Fibroblast of upper back skin (primary cell): ENCODE measurements around the gene TMEM161B.
"Not testable (repeated sequence)": the region's sequence is repeated elsewhere in the genome, so short reads cannot be mapped to it uniquely, and the experiment has no call there.

ENCODE experiments used
- DNase-seq: peaks from one replicate; pipeline ENCODE4 v3.0.0-alpha.2; 2013

TMEM161B gene

GRCh38 chr5:88248743-88249540 is 19.7 kb downstream of the TMEM161B start:
- no peak for DNase-seq

- DNase-seq, result no peak
Observed at GRCh38 chr5:88248094-88248493, 20.6 kb downstream of the TMEM161B start.

- DNase-seq, result no peak
Observed at GRCh38 chr5:88245893-88246244, 22.8 kb downstream of the TMEM161B start.

- DNase-seq, result no peak
Observed at GRCh38 chr5:88245241-88245892, 23.3 kb downstream of the TMEM161B start.

GRCh38 chr5:88244686-88245085 is 24.0 kb downstream of the TMEM161B start:
- peak; percentile 44 for DNase-seq

GRCh38 chr5:88243493-88243892 is 25.2 kb downstream of the TMEM161B start:
- DNase-seq, result not testable (repeated sequence)

- no peak for DNase-seq
Observed at GRCh38 chr5:88238732-88239131, 29.9 kb downstream of the TMEM161B start.

- peak; percentile 51 for DNase-seq
Observed at GRCh38 chr5:88236866-88237642, 31.6 kb downstream of the TMEM161B start.

- no peak for DNase-seq
Observed at GRCh38 chr5:88235828-88236227, 32.8 kb downstream of the TMEM161B start.

GRCh38 chr5:88235346-88235745 is 33.3 kb downstream of the TMEM161B start:
- no peak for DNase-seq

- DNase-seq, result no peak
Observed at GRCh38 chr5:88230546-88231066, 38.0 kb downstream of the TMEM161B start.

GRCh38 chr5:88226881-88227450 is 41.7 kb downstream of the TMEM161B start:
- no peak for DNase-seq

- no peak for DNase-seq
Observed at GRCh38 chr5:88214655-88215054, 54.0 kb downstream of the TMEM161B start.

- DNase-seq, result no peak
Observed at GRCh38 chr5:88207575-88207974, 61.1 kb downstream of the TMEM161B start.

- DNase-seq, result peak; percentile 12
Observed at GRCh38 chr5:88203981-88204750, 64.5 kb downstream of the TMEM161B start.

- no peak for DNase-seq
Observed at GRCh38 chr5:88195636-88196035, 73.0 kb downstream of the TMEM161B start.

GRCh38 chr5:88193896-88194295 is 74.7 kb downstream of the TMEM161B start:
- DNase-seq, result no peak

GRCh38 chr5:88190106-88190834 is 78.4 kb downstream of the TMEM161B start:
- no peak for DNase-seq

GRCh38 chr5:88189484-88189883 is 79.2 kb downstream of the TMEM161B start:
- not testable (repeated sequence) for DNase-seq

GRCh38 chr5:88188458-88189132 is 80.0 kb downstream of the TMEM161B start:
- DNase-seq, result no peak

GRCh38 chr5:88183255-88183654 is 85.4 kb downstream of the TMEM161B start:
- DNase-seq, result no peak
